ENCODE data around the gene GABBR2.
"Not testable (repeated sequence)": the region's sequence is repeated elsewhere in the genome, so short reads cannot be mapped to it uniquely, and the experiment has no call there.

Gene GABBR2

DNA sequence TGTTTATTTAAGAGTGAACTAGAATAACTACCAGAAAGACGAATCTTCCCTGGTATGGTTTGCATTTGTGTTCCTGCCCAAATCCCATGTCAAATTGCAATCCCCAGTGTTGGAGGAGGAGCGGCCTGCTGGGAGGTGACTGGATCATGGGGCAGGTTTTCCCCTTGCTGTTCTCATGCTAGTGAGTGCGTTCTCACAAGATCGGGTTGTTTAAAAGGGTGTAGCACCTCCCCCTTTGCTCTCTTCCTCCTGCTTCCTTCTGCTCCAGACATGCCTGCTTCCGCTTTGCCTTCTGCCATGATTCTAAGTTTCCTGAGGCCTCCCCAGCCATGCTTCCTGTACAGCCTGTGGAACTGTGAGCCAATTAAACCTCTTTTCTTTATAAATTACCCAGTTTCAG is 242.9 kb downstream of the GABBR2 start:
- DNase-seq, result no peak

DNA sequence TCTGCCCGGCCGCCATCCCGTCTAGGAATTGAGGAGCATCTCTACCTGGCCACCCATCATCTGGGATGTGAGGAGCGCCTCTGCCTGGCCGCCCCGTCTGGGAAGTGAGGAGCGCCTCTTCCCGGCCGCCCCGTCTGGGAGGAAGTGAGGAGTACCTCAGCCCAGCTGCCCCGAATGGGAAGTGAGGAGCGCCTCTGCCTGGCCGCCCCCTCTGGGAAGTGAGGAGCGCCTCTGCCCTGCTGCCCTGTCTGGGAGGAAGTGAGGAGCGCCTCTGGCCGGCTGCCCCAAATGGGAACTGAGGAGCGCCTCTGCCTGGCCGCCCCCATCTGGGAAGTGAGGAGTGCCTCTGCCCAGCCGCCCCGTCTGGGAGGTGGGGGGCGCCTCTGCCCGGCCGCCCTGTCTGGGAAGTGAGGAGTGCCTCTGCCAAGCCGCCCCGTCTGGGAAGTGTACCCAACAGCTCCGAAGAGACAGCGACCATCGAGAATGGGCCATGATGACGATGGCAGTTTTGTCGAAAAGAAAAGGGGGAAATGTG is 244.5 kb downstream of the GABBR2 start:
- DNase-seq, result not testable (repeated sequence)

DNA sequence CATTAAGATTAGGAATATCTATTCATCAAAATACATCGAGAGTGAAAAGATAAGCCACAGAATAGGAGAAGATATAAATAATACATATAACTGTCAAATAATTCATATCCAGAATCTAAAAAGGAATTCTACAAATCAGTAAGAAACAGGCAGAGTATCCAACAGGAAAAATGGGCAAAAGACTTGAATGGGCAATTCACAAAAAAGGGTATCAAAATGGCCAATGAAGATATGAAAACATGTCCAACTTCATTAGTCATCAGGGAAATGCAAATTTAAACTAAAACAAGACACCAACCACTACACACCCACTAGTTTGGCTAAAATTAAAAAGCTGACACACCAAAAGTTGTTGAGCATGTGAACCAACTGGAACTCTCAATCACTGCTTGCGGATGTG is 246.4 kb downstream of the GABBR2 start:
- no peak for DNase-seq

DNA sequence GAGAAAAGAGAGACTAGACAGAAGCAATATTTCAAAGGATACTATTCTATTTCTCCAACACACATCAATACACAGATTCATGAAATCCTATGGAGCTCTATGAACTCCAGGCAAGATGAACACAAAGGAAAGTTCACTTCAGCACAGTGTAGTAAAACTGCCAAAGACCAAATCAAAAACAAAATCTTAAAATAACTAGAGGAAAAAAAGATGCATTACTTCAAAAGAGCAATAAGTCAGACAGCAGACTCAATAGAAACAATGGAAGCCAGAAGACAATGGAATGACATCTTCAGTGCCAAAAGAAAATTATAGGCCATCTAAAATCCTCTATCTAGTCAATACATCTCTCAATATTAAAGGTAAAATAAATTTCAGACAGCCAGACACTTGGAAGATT is 248.0 kb downstream of the GABBR2 start:
- no peak for DNase-seq

DNA sequence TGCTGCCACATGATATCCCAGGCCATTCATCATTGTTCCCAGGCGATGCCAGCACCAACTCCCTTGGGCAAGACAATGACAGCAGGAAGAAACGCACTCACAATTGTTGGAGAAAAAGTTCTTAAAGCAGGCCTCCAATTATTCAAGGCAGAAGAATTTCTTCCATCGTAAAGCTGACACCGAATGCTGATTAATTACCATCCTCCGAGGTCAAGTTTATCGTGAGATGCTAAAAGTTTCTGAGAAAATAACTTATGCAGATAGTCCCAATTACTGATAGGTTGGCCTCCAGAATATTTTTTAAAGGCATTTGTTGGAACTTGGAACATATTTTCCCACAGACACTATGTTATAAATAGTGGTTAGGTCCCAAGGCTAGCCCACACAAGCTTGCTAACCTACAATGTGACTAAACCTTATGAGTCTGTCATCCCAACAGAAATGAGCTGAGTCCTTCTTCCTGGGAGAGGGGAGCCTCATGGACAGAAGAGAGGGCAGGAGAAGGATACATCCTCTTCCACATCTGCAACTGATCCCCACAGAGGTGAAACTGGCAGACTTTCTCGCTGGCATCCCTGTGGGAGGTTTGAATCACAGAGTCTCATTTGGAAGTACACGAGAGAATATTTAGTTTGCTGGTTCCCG is 250.9 kb downstream of the GABBR2 start:
- no peak for DNase-seq

DNA sequence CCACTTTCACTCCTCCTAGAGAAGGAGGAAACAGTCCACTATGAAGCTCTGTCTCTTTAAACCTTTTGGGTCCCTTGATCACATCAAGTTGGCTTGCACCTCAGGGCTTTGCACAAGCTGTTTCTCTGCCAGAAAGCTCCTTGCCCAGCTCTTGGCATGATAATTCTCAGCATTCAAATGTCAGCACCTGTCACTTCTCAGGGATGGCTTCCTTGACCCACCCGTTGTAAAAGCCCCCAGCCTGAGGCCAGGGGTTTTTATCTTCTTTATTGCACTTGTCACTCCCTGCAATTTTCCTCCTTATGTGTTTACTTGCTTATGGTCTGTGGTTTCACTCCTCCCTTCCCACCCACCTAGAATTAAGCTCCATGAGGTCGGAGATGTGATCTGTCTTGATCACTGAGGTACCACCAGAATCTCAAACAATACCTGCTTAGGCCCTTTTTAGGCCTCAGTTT is 252.6 kb downstream of the GABBR2 start:
- no peak for DNase-seq

DNA sequence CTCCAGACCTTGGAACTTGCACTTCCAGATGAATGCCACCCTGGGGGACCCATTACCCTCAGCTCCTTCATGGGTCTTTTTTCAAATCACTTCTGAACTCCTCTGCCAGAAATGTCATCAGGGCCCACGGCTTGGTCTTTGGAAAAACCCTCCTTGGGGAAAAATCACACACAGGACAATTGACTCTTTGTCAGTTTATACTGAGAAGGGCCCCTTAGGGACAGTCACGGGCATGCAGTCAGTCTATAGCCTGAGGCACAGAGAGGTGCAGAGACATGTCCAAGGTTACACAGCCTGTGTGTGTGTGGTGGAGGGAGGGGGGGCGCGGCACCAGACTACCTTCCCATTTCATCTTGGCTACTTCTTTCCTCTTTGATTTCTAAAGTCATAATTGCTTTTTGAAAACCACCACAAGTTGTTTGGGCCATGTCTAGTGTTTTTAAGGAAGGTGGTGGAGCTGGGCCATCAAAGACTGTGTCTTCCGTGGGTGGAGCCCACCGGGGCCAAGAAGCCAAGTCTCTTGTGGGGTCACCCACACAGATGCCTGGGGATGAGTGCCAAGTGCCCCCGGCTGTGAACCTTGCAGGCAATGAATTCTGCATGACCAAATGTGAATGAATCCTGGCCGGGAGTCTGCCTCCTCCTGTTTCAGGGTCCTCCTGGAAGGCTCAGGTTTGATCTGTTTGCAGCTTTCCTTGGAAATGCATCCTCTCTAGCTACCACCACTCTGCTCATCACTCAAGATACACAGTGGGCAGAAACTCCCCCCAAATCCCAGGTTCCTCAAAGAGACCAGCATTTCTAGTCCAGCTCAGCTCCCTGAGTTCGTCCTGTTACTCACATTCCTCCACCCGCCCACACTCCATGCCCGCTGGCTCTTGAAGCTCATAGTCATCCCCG is 253.2 kb downstream of the GABBR2 start:
- DNase-seq, result no peak

DNA sequence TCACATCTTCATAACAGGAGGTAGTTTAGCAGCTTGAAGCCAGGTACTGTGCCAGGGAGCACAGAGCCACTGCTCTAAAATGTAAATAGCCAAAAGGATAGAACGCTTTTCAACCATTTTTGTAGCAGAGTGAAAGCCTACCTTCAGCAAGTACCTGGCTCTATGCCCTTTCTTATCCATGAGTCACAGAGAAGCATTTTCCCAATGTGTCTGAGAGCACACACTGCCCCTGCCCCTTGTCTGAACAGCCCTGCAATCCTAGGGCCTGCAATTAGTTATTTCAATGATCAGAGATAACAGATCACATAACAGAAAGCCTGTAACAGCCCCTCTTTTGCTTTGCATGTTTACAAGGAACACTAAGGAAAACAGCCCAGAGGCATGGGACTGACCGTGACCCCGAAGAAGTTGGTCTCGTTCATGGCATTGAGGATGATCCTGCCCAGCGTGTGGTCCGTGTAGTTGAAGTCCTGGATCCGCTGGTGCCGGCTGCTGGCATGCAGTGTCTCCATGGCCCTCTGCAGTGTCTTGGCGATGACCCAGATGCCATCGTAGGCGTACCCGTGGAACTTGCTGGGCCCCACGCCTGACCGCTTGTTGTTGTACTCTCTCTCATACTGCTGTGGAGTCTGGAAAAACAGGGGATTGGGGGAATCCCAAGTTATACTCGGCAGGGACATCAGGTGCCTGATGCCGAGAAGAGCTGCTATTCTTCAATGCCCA is 255.0 kb downstream of the GABBR2 start:
- DNase-seq, result no peak

DNA sequence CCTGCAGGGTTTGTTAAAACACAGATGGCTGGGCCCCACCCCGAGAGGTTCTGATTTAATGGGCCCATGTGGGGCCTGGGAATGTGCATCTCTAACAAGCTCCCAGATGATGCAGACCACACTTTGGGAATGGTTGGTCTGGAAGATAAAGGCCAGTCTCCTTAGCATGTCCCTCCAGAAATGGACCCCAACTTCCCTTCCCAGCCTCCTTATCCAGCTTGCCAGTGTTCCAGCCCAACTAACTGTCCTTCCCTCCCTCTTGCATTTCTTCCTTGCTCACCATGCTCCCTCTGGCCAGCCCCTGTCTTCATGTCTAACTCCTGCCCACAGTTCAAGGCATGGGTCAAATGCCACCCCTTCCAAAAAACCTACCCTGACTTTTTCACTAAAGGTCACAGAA is 257.2 kb downstream of the GABBR2 start:
- no peak for DNase-seq

DNA sequence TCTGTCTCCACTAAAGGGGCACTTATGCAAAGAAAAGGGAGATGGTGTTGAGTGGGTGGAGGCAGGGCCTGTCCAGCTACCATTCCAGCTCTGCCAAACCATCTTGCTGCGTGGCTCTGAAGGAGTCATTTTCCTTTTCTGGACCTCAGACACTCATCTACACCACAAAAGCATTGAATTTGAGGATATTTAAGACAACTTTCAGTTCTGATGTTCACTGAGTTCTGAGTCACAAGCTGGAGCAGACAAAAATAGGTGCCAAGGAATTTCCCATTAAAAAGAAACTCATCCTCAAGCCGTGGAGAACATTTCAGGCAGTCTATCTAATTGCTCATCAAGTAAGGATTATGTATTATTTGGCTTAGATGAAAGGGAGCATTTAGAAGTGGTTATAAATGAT is 258.2 kb downstream of the GABBR2 start:
- no peak for DNase-seq

DNA sequence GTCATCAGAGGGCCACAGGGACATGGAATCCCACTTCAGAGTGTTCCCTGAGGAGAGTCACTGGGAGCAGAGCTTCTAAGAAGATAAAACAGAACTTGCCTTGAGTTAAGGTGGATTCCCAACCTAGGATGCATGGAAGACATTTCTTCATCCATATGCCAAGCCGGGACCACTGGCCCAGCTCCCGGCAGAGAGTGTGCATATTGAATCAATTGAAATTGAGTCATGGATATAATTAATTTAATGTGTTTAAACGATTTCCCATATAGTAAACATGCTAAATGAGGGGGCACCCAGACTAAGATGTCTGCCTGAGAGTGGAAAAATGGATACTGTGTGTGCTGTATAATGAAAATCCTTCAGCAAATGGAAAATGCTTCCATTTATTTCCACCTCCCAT is 258.9 kb downstream of the GABBR2 start:
- no peak for DNase-seq

DNA sequence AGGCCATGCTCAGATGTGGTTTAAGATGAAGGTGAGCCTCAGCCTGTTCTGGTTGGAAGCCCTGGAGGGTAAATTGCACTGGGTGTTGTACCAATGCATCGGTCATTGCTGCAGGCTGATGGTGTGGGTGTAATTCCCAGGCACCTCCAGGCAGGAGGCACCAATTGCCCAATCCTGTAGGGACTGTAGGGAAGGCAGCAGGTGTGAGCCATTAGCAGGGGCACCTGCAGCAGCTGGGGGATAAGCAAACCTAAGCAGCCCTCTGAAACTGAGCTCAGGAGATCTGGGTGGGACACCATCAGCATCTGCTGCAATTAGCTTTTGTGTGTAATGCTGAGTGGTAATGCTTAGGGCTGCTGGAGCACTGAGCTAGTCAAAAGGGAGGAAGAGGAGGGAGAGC is 263.2 kb downstream of the GABBR2 start:
- no peak for DNase-seq

DNA sequence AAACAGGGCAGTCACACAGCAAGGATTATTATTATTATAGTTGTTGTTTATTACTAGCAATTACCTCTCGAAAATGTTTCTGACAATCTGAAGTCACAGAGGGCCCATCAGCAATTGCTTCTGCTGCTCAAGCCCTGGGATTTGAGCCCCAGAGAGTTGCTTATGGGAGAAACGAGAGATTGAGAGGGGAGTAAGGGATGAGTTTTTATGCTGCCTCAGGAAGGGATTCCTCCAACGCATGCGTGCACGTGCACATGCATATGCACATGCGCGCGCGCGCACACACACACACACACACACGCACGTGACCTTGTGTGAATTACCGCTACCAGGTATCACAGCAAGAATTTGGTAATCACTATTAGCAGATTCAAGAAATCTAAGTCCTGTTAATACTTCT is 264.1 kb downstream of the GABBR2 start:
- no peak for DNase-seq

DNA sequence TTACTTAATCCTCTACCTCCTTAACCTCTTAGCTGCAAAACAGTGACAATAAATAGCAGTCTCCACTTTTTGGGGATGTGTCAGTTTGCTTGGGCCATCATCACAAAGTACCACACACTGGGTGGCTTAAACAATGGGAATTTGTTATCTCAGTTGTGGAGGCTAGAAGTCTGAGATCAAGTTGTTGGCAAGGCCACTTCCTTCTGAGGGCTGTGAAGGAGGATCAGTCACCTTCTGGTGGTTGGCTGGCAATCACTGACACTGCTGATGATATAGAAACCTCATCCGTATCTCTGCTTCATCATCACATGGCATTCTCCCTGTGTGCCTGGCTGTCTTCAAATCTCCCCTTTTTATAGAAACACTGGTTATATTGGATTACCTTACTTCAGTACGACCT is 266.2 kb downstream of the GABBR2 start:
- DNase-seq, result no peak

DNA sequence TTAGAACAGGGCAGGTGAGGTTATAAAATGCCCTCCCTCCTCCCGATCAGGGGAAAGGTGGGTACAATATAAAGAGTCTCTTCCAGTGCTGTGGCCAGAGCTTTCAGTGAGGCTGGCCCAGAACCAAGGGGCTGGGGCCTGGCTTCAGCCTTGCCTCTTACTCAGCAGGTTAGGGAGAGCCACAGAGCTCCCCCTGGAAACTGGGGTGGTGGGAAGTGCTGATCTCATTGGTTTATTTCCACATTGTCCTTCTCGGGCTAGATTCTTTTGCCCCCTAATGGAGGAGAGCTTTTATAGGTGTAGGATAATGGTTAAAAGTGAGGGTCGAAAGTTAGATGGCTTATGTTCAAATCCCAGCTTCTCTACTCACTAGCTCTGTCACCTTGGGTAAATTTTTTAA is 266.6 kb downstream of the GABBR2 start:
- DNase-seq, result no peak

DNA sequence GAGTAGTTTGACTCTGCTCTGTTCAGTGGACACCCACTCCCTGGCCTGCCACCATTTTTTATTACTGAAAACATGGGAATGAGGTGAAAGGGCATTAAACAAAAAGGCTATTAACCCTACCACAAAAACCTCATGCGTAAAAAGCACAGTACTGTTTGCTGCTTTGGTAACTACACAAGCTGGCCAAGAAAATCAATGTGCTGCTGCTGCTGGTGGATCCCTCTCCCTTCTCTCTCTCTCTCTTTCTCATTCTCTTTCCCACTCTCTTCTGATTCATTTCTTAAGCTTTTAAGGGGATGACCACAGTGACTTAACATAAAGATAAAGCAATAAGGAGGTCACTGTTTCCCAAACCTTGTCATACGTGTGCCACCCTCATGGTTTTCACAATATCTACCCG is 270.1 kb downstream of the GABBR2 start:
- no peak for DNase-seq

DNA sequence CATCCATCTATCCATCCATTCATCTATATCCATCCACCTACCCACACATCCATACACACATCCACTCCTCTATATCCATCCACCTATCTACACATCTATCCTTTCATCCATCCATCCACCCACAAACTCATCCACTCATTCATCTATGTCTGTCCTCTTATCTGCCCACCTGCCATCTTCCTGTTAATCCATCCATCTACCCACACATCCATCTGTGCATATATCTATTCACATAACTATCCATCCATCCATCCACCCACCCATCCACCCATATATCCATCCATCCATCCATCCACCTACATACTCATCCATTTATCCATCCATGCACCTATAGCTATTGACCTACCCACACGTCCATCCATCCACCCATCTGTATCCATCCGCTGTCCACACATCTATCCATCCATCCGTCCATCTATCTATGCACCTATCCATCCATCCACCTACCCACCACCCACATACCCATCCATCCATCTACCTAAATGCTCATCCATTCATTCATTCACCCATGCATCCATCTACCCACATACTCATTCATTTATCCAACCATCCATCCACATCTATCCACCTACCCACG is 271.2 kb downstream of the GABBR2 start:
- no peak for DNase-seq

DNA sequence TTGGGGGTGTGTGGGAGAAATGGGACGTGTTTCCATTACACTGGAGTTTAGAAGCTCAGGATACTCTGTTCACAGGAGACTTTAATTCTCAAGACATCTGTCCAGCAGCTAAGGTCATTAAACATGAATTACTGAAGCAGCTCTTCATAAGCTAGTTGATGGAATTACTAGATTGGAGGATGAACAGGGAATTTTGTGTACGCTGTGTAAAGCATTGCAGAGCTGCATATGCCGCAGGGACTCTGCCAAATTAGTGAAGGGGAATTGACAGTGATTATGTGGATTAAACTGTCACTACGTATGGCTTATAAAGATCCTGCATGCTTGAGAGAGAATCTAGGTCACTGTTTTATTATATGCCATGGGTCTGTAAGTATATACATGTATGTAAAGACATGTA is 275.8 kb downstream of the GABBR2 start:
- DNase-seq, result no peak

DNA sequence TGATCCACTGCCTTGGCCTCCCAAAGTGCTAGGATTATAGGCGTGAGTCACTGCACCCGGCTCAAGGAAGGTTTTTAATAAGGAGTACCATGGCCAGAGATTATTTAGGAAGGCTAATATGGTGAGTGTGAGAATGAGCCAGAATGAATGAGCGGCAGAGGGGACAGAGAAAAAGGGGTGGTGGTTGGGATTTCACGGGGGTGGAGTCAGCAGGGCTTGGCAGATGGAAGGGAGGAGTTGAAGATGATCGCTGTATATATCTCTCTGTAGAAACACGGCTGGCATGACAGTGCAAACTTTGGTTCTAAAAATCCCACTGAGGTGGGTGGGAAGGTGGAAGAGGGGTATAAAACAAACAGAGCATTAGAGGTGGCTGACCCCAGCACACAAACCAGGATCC is 276.6 kb downstream of the GABBR2 start:
- DNase-seq, result no peak

DNA sequence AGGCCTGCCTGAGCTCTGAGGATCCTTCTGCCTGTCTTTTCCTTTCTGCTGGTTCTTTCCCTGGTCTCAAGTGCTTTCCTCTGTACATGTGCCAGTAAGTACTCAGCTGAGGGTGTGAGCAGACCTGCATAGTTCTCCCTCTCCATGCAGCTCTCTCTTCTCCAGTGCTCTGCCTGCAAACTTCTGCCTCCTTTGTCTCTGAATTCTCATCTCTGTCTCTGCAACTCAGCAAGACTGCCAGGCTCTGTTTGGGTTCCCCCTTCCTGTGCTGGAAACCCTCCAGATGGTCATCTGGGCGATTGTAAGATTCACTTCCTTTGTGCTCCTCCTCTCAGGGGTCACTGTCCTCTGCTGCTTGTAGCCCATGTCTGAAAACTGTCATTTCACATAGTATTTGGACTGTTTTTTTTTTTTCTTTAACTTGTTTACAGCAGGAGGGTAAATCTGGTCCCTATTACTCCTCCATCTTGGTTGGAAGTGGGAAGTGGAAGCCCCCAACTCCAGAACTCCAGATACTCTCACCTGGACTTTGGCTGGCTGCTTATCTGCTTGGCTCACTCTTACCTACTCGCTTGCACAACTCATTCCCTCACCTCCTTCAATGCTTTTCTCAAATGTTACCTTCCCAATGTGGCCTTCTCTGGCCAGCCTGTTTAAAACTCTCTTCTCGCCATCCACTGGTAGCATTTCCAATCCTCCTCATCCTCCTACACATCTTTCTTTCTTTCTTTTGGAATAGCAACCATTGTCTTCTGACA is 278.0 kb downstream of the GABBR2 start:
- DNase-seq, result no peak

DNA sequence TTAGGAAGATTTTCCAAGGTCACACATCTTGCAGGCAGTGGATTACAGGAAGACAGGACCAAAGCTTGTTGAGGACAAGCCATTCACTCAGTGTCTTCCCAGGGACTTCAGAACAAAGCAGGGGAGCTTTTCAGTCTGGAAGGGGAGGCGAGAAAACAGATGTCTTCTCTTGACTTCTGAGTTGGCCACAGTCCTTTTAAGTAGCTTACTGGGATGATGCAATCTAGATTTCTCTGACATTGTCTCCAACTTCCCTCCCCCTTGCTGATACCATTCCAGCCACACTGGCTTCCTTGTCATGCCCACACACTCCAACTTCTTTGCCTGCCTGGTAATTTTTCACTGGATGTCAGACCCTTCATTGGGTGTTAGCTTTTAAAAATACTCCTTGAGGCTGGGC is 279.1 kb downstream of the GABBR2 start:
- no peak for DNase-seq

DNA sequence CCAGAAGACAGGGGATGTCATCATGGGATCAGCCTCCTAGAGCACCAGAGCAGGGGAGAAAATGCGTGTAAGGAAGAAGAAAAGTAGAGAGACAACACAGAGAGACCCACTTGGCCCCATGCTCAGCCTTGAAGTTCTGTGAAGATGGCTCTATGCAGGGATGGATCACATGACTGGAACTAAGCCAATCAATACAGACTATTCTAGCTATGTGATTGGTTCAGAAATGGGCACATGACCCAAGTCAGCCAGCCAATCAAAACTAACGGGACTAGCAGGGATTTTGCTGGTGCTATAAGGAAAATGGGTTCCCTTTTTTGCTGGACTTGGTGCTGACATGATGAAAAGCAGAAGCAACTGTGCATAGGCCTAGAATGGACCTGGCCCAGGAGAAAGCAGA is 280.3 kb downstream of the GABBR2 start:
- no peak for DNase-seq

Measured in stimulated activated CD4-positive, alpha-beta T cell treated with anti-CD3 and anti-CD28 coated beads, Interleukin-4, amount 100 ng/mL, for 1 hour (primary cell).